ENCODE results near the gene PYCARD. TPM values are rescaled to one million over a fixed set of nuclear protein-coding genes. Genes with fewer than 3 reads are reported as not detected.

PYCARD gene
- total and polyA plus RNA-seq, 9 of the 15 experiments (the other 6 are each of a cell fraction or from before 2014, with no cell fraction given), result 1.3 to 28.4 (median 6.0) TPM

DNA sequence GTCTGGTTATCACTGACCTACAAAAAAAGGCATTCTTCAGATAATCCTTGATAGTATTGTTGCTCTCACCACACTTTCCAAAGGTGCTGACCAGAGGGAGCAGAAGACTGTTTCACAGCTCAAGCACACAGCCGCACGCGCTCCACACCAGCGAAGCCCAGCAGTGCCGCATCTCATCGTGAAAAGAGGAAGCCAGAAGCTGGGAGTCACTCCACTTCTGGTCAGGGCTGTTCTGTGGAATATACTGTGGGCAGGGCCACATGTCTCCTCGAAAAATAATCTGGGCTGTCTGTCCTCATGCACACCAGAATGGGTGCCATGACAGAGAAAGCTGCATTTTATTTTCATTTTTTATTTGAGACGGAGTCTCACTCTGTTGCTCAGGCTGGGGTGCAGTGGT, 45.4 kb downstream of the PYCARD start:
- Histone ChIP-seq H3K79me2 (ENCODE audit: control insufficient read depth, insufficient read depth, low read length) (no peaks in the 10 kb centered on the region), H2AFZ (ENCODE audit: low read depth, low read length) (peak overlapping the region; percentile 60), H3K4me3 (no peak overlapping the region), H4K20me1 (replicated peaks; ENCODE audit: control insufficient read depth, insufficient read depth, low read length) (no peaks in the 10 kb centered on the region), H3K9ac (ENCODE audit: insufficient read depth in 1 of 2, low read depth in 2 of 2, low read length in 2 of 2) (peak overlapping the region; percentile 8 to 46; a peak in 2 of 4 replicates), H3K27me3 (ENCODE audit: control insufficient read depth in 2 of 2, insufficient read depth in 2 of 2, low read length in 2 of 2) (no peaks in the 10 kb centered on the region), H3K4me2 (ENCODE audit: insufficient read depth, low read length) (peak overlapping the region; percentile 51; the same call in 1 of the 2 replicates), H3K36me3 (ENCODE audit: control insufficient read depth, insufficient read depth, low read length) (no peaks in the 10 kb centered on the region), H3K9me3 (replicated peaks; ENCODE audit: control insufficient read depth, insufficient read depth, low read depth, low read length) (no peaks in the 10 kb centered on the region), H3K4me1 (replicated peaks in 1 of 2; ENCODE audit: control insufficient read depth in 2 of 2, insufficient read depth in 2 of 2, low read length in 2 of 2) (peaks cover 0 to 7% of the 10 kb centered on the region in 2 experiments; a peak in 3 of 5 replicates), H3K9me1 (ENCODE audit: control insufficient read depth, insufficient read depth, low read length) (no peaks in the 10 kb centered on the region), H3K27ac (ENCODE audit: extremely low read depth, low read depth, low read length) (no peak overlapping the region)
- POLR2A ChIA-PET, result interaction anchor here (0.9 to 3.6 kb wide), 6 partner anchors 14 to 134 kb away, joined by 3 to 37 read pairs (median 4); partner anchors contain the start of gene FUS
- CTCF ChIA-PET (ENCODE audit: low intra/inter-chr PET ratio), result interaction anchor here (1.0 kb wide), 1 partner anchor 204 kb away, joined by 5 read pairs; no protein-coding TSS in a partner anchor
- intact Hi-C loops (cut with micrococcal nuclease), result no loop called here
- DNase-seq (ENCODE audit: extremely low read depth in 1 of 4, low spot score in 3 of 4) (peak in 2 of 4 experiments; percentile 42 to 64), FAIRE-seq (peak; percentile 86), ATAC-seq (peak; percentile 93)
- WGBS (ENCODE audit: insufficient coverage, low coverage, missing lambda C conversion rate), result 7% methylated on average over 8 of the region's 8 CpGs
- BruUV-seq (replicated peaks), result no TSS peak
- in situ Hi-C loops (cut with MboI), result no loop called here
- TF ChIP-seq CBX5 (IDR thresholded peaks at IDR 0.05; ENCODE audit: borderline replicate concordance, low read depth) (no peak), ZBED1 (IDR thresholded peaks at IDR 0.05) (no peak), PTTG1 (tag; IDR thresholded peaks at IDR 0.05; ENCODE audit: low read depth) (no peak), ZNF778 (CRISPR knock-in tag; IDR thresholded peaks at IDR 0.05) (no peak), ETS2 (tag; IDR thresholded peaks at IDR 0.05; ENCODE audit: borderline replicate concordance, poor library complexity, severe bottlenecking) (no peak), ZKSCAN8 (CRISPR knock-in tag; IDR thresholded peaks at IDR 0.05) (no peak), STAG1 (CRISPR knock-in tag; IDR thresholded peaks at IDR 0.05; ENCODE audit: borderline replicate concordance) (no peak), MEF2A (IDR thresholded peaks at IDR 0.05; ENCODE audit: control insufficient read depth, low read depth, low read length) (no peak), ELF4 (CRISPR knock-in tag; IDR thresholded peaks at IDR 0.05) (no peak), ZNF239 (CRISPR knock-in tag; IDR thresholded peaks at IDR 0.05) (no peak), BRD9 (IDR thresholded peaks at IDR 0.05; ENCODE audit: low read depth, partially characterized antibody) (peak; percentile 40), ZNF384 (IDR thresholded peaks at IDR 0.05; ENCODE audit: low read depth, low read length) (no peak)
- TF ChIP-seq, protein P1, sequence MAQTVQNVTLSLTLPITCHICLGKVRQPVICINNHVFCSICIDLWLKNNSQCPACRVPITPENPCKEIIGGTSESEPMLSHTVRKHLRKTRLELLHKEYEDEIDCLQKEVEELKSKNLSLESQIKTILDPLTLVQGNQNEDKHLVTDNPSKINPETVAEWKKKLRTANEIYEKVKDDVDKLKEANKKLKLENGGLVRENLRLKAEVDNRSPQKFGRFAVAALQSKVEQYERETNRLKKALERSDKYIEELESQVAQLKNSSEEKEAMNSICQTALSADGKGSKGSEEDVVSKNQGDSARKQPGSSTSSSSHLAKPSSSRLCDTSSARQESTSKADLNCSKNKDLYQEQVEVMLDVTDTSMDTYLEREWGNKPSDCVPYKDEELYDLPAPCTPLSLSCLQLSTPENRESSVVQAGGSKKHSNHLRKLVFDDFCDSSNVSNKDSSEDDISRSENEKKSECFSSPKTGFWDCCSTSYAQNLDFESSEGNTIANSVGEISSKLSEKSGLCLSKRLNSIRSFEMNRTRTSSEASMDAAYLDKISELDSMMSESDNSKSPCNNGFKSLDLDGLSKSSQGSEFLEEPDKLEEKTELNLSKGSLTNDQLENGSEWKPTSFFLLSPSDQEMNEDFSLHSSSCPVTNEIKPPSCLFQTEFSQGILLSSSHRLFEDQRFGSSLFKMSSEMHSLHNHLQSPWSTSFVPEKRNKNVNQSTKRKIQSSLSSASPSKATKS (CRISPR knock-in tag; IDR thresholded peaks at IDR 0.05), result no peak
- TF ChIP-seq, protein P2, sequence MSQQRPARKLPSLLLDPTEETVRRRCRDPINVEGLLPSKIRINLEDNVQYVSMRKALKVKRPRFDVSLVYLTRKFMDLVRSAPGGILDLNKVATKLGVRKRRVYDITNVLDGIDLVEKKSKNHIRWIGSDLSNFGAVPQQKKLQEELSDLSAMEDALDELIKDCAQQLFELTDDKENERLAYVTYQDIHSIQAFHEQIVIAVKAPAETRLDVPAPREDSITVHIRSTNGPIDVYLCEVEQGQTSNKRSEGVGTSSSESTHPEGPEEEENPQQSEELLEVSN (IDR thresholded peaks at IDR 0.05; ENCODE audit: borderline replicate concordance in 1 of 2, extremely low read depth in 1 of 2, insufficient read depth in 1 of 2, insufficient read length in 1 of 2, low read depth in 1 of 2, low read length in 1 of 2, poor library complexity in 1 of 2, severe bottlenecking in 1 of 2), result peak; percentile 56 to 85
- TF ChIP-seq, protein P3, sequence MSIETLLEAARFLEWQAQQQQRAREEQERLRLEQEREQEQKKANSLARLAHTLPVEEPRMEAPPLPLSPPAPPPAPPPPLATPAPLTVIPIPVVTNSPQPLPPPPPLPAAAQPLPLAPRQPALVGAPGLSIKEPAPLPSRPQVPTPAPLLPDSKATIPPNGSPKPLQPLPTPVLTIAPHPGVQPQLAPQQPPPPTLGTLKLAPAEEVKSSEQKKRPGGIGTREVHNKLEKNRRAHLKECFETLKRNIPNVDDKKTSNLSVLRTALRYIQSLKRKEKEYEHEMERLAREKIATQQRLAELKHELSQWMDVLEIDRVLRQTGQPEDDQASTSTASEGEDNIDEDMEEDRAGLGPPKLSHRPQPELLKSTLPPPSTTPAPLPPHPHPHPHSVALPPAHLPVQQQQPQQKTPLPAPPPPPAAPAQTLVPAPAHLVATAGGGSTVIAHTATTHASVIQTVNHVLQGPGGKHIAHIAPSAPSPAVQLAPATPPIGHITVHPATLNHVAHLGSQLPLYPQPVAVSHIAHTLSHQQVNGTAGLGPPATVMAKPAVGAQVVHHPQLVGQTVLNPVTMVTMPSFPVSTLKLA (conservative IDR thresholded peaks at IDR 0.05), result no peak

Measured in K562 (cell line).